Measurements from ENCODE around the gene LRRTM3.

DNA sequence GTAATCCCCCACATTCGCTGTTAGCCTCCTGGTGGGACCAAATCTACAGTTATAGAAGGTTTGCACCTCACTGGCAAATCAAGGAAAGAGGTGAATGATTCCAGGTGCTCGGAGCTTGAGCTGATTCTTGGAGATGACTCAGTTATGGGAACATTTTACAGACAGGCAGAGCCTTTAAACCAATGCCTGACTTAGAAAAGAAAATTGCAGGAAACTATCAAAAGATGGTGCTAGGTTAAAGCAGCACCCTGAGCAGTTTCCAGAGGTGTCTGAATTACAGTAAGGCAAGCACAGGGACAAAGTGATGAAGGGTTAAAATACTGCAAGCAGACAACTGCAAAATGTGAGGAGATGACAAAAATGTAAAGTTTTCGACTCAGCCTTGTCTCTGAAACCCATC is 2.9 kb downstream of the LRRTM3 start:
- TF ChIP-seq, protein P1, sequence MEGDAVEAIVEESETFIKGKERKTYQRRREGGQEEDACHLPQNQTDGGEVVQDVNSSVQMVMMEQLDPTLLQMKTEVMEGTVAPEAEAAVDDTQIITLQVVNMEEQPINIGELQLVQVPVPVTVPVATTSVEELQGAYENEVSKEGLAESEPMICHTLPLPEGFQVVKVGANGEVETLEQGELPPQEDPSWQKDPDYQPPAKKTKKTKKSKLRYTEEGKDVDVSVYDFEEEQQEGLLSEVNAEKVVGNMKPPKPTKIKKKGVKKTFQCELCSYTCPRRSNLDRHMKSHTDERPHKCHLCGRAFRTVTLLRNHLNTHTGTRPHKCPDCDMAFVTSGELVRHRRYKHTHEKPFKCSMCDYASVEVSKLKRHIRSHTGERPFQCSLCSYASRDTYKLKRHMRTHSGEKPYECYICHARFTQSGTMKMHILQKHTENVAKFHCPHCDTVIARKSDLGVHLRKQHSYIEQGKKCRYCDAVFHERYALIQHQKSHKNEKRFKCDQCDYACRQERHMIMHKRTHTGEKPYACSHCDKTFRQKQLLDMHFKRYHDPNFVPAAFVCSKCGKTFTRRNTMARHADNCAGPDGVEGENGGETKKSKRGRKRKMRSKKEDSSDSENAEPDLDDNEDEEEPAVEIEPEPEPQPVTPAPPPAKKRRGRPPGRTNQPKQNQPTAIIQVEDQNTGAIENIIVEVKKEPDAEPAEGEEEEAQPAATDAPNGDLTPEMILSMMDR (IDR thresholded peaks at IDR 0.05), result no peak
- TF ChIP-seq EP300 (IDR thresholded peaks at IDR 0.05), result no peak

Data from sigmoid colon (tissue), 4 donors.